HT-29 (cell line): Measurements from ENCODE around the gene ACTL9. TPM values are rescaled to one million over a fixed set of nuclear protein-coding genes. Genes with fewer than 3 reads are reported as not detected.

Experiments
- total RNA-seq: library from RNA; depleted of rRNA; stranded (reverse); fragments of >200 nt; shearing (Covaris generic); gene quantifications from 2 replicates; pipeline ENCODE4 v1.2.3, GENCODE V29; 2014; rRNA removed

ACTL9 gene
- total RNA-seq, 1 experiment from 2014 or later, result not detected

Other genes with a start within 250 kb of the ACTL9 start
- not detected in 2 replicates for gene PRAM1, start 196.2 kb downstream of the ACTL9 start, total RNA-seq
- gene ZNF414, start 184.6 kb downstream of the ACTL9 start, total RNA-seq, result 9.8 and 15.7 TPM in 2 replicates
- gene MYO1F, start 121.4 kb downstream of the ACTL9 start, total RNA-seq, result not detected in 2 replicates
- gene ADAMTS10, start 88.1 kb downstream of the ACTL9 start, total RNA-seq, result not detected in 2 replicates
- gene NFILZ, start 68.2 kb downstream of the ACTL9 start, total RNA-seq, result not detected in 2 replicates
- gene OR2Z1, start 22.8 kb upstream of the ACTL9 start, total RNA-seq, result not detected in 2 replicates
- gene ZNF558, start 133.5 kb upstream of the ACTL9 start, total RNA-seq, result 9.4 and 14.8 TPM in 2 replicates
- gene MBD3L1, start 133.6 kb upstream of the ACTL9 start, total RNA-seq, result not detected in 2 replicates